Panc1 (cell line): Measurements from ENCODE around the gene CDC45. TPM values are rescaled to one million over a fixed set of nuclear protein-coding genes. Genes with fewer than 3 reads are reported as not detected.
"Not testable (repeated sequence)": the region's sequence is repeated elsewhere in the genome, so short reads cannot be mapped to it uniquely, and the experiment has no call there.

Experiments
- ATAC-seq: fragments of 200-7000 bp; cut with Tn5 transposase; 2 replicates; pipeline ENCODE4 v1.9.1; 2020; ENCODE audit warnings: mild to moderate bottlenecking, moderate library complexity
- BruUV-seq: library from RNA; stranded (reverse); fragments of 400-500 nt; replicated peaks from 2 replicates; lab custom pipeline; 2021; lab: Mats Ljungman, UMichigan
- CTCF ChIA-PET: fragments of 300-600 bp; sonication (Branson Sonifier 250); formaldehyde crosslinking; loops from one replicate; lab custom pipeline; 2022; ENCODE audit warnings: antibody characterized with exemption; lab: Charles Lee
- POLR2A ChIA-PET: fragments of 300-600 bp; sonication (Branson Sonifier 250); formaldehyde crosslinking; loops from one replicate; lab custom pipeline; 2022; ENCODE audit warnings: antibody characterized with exemption; lab: Charles Lee
- DNase-seq: peaks from one replicate; pipeline ENCODE4 v3.0.0-alpha.2; 2010; ENCODE audit warnings: low read depth, low spot score
- H3K27ac ChIP-seq: 2 replicates; pipeline ENCODE4 v1.5.1; 2011; ENCODE audit warnings: mild to moderate bottlenecking, low read length, inconsistent platforms
- H3K27me3 ChIP-seq: fragments of 200-500 bp; sonication (Bioruptor generic); 2 replicates; pipeline ENCODE4 v1.6.0; 2014; ENCODE audit warnings: low read length, inconsistent platforms; ENCODE audit not compliant: control insufficient read depth, insufficient read depth
- H3K36me3 ChIP-seq: fragments of 200-500 bp; sonication (Bioruptor generic); 2 replicates; pipeline ENCODE4 v1.5.1; 2014; ENCODE audit warnings: inconsistent platforms, mild to moderate bottlenecking, low read length, moderate library complexity; ENCODE audit not compliant: control insufficient read depth, insufficient read depth
- H3K4me1 ChIP-seq: 2 replicates; pipeline ENCODE4 v1.5.1; 2011; ENCODE audit warnings: inconsistent platforms, mild to moderate bottlenecking, low read length, moderate library complexity; ENCODE audit not compliant: control insufficient read depth, insufficient read depth
- H3K4me3 ChIP-seq, 2 experiments: 2 replicates each; pipeline ENCODE4 v1.5.1; 2011 to 2012; ENCODE audit warnings: low read depth in 2 of 2, low read length in 2 of 2, mild to moderate bottlenecking in 2 of 2, inconsistent platforms in 1 of 2, moderate library complexity in 1 of 2
- H3K9me3 ChIP-seq: fragments of 200-500 bp; sonication (Bioruptor generic); 2 replicates; pipeline ENCODE4 v1.5.1; 2014; ENCODE audit warnings: low read depth, mild to moderate bottlenecking, inconsistent platforms, low read length, moderate library complexity; ENCODE audit not compliant: control insufficient read depth, insufficient read depth
- POLR2AphosphoS5 ChIP-seq: IDR thresholded peaks from 2 replicates; pipeline ENCODE4 v1.6.1; 2012; ENCODE audit warnings: mild to moderate bottlenecking, low read depth, low read length, moderate library complexity
- SIN3A ChIP-seq: IDR thresholded peaks from 2 replicates; pipeline ENCODE4 v1.6.1; 2012; ENCODE audit warnings: low read depth, mild to moderate bottlenecking, low read length, moderate library complexity, borderline replicate concordance; ENCODE audit not compliant: insufficient read depth
- TCF7L2 ChIP-seq: IDR thresholded peaks from 2 replicates; pipeline ENCODE4 v1.6.1; 2011; ENCODE audit warnings: mild to moderate bottlenecking, low read depth, low read length, inconsistent platforms
- in situ Hi-C: cut with HindIII; loops from 2 replicates; pipeline ENCODE4 v1.10.0; 2016; ENCODE audit warnings: low sequenced_read_pairs, low pct_unique_long_range_greater_than_20kb
- intact Hi-C: fragments of 100-400 bp; cut with micrococcal nuclease; formaldehyde crosslinking; loops from one replicate; pipeline ENCODE4 v1.10.0; 2022; ENCODE audit not compliant: unreplicated experiment
- total RNA-seq: library from RNA; stranded (reverse); gene quantifications from one replicate; pipeline ENCODE4 v1.2.1, GENCODE V29; 2021; ENCODE audit not compliant: unreplicated experiment
- TF ChIP-seq, protein P1 (sequence below): fragments of 450-650 bp; IDR thresholded peaks from 2 replicates; pipeline ENCODE4 v1.5.1; 2017; ENCODE audit warnings: mild to moderate bottlenecking
- TF ChIP-seq, protein P2 (sequence below), 2 experiments: IDR thresholded peaks; 2 replicates each; pipeline ENCODE4 v1.6.1; 2011 to 2012; ENCODE audit warnings: low read depth in 2 of 2, control low read depth in 1 of 2, low read length in 1 of 2, mild to moderate bottlenecking in 1 of 2, moderate library complexity in 1 of 2; ENCODE audit not compliant: insufficient read depth in 1 of 2

Gene CDC45
- total RNA-seq, 1 experiment from 2014 or later, result 26.1 TPM

DNA sequence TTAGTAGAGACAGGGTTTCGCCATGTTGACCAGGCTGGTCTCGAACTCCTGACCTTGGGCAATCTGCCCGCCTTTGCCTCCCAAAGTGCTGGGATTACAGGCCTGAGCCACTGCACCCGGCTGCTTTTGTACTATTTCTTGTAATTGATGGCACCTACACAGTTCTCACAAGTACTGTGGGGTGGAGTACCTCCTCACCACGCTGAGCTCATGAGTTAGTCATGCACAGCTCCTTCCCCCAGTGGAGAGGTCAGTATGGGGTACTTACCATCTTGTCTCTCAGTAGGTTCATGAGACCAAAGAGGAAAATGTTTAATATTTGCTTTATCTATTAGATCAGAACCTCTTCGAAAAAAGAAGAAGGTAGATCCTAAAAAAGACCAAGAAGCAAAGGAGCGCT, 45.3 kb upstream of the CDC45 start:
- no peak for ATAC-seq
- no peak overlapping the region for H3K27ac ChIP-seq
- intact Hi-C loops (no loop called here), in situ Hi-C loops (no loop called here)
- no peaks in the 10 kb centered on the region for H3K9me3 ChIP-seq
- TF ChIP-seq TCF7L2 (no peak), POLR2AphosphoS5 (no peak), SIN3A (no peak)
- TF ChIP-seq, protein P1, sequence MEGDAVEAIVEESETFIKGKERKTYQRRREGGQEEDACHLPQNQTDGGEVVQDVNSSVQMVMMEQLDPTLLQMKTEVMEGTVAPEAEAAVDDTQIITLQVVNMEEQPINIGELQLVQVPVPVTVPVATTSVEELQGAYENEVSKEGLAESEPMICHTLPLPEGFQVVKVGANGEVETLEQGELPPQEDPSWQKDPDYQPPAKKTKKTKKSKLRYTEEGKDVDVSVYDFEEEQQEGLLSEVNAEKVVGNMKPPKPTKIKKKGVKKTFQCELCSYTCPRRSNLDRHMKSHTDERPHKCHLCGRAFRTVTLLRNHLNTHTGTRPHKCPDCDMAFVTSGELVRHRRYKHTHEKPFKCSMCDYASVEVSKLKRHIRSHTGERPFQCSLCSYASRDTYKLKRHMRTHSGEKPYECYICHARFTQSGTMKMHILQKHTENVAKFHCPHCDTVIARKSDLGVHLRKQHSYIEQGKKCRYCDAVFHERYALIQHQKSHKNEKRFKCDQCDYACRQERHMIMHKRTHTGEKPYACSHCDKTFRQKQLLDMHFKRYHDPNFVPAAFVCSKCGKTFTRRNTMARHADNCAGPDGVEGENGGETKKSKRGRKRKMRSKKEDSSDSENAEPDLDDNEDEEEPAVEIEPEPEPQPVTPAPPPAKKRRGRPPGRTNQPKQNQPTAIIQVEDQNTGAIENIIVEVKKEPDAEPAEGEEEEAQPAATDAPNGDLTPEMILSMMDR, result no peak
- TF ChIP-seq, protein P2, sequence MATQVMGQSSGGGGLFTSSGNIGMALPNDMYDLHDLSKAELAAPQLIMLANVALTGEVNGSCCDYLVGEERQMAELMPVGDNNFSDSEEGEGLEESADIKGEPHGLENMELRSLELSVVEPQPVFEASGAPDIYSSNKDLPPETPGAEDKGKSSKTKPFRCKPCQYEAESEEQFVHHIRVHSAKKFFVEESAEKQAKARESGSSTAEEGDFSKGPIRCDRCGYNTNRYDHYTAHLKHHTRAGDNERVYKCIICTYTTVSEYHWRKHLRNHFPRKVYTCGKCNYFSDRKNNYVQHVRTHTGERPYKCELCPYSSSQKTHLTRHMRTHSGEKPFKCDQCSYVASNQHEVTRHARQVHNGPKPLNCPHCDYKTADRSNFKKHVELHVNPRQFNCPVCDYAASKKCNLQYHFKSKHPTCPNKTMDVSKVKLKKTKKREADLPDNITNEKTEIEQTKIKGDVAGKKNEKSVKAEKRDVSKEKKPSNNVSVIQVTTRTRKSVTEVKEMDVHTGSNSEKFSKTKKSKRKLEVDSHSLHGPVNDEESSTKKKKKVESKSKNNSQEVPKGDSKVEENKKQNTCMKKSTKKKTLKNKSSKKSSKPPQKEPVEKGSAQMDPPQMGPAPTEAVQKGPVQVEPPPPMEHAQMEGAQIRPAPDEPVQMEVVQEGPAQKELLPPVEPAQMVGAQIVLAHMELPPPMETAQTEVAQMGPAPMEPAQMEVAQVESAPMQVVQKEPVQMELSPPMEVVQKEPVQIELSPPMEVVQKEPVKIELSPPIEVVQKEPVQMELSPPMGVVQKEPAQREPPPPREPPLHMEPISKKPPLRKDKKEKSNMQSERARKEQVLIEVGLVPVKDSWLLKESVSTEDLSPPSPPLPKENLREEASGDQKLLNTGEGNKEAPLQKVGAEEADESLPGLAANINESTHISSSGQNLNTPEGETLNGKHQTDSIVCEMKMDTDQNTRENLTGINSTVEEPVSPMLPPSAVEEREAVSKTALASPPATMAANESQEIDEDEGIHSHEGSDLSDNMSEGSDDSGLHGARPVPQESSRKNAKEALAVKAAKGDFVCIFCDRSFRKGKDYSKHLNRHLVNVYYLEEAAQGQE (IDR thresholded peaks at IDR 0.05; ENCODE audit: insufficient read depth in 1 of 2, low read depth in 2 of 2, low read length in 1 of 2), result no peak
- H3K4me3 ChIP-seq, result no peak overlapping the region
- peaks cover 6% of the 10 kb centered on the region; the same call in 1 of the 2 replicates for H3K4me1 ChIP-seq
- CTCF ChIA-PET, result interaction anchor here (0.6 kb wide), 1 partner anchor 255 kb away, joined by 3 read pairs; no protein-coding TSS in a partner anchor
- BruUV-seq, result no TSS peak
- DNase-seq, result no peak
- POLR2A ChIA-PET, result no interaction called here
- no peaks in the 10 kb centered on the region for H3K27me3 ChIP-seq
- peaks cover 4% of the 10 kb centered on the region; the same call in 1 of the 2 replicates for H3K36me3 ChIP-seq

DNA sequence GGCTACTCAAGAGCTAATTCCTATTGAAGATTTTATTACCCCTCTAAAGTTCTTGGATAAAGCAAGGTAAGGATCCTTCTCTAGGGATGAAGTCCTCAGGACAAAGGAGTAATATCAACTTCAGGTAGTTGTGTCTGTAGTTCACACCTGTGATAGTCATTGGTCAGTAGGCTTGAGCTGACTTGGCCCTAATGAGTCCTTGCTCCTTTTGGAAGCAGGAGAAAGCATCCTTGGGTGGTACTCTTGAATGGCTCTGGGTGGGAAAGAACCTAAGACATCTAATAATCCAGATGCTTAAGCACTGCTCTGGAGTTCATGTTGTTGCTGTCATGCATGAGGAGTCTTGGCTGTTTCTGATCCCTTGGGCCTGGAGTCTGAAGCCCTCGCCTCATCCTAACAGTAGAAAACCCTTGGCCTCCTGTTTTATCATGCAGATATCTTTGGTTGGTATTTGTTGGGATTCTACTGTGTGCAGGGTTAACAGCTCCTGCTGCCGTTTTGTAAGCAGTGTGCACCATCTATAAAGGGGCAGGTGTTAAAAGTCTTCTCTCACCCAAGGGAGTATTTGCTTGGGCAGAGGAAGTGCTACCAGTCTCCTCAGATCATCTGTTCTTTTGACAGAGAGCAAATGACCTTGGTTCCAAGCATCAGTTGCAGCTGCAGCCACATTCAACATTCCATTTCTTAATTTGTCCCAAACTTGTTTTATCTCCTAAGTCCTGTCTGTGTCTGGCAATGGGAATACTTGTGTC, 44.7 kb upstream of the CDC45 start:
- Histone ChIP-seq H3K9me3 (no peaks in the 10 kb centered on the region), H3K27me3 (no peaks in the 10 kb centered on the region), H3K4me3 (no peak overlapping the region), H3K4me1 (peaks cover 1% of the 10 kb centered on the region; the same call in 1 of the 2 replicates), H3K36me3 (peaks cover 4% of the 10 kb centered on the region; the same call in 1 of the 2 replicates), H3K27ac (no peak overlapping the region)
- intact Hi-C loops (no loop called here), in situ Hi-C loops (no loop called here)
- ChIA-PET POLR2A (no interaction called here), CTCF (no interaction called here)
- BruUV-seq, result no TSS peak
- no peak for TF ChIP-seq SIN3A
- no peak for TF ChIP-seq TCF7L2
- TF ChIP-seq, protein P1, result no peak
- no peak for TF ChIP-seq POLR2AphosphoS5
- TF ChIP-seq, protein P2 (IDR thresholded peaks at IDR 0.05; ENCODE audit: insufficient read depth in 1 of 2, low read depth in 2 of 2, low read length in 1 of 2), result no peak
- ATAC-seq (no peak), DNase-seq (no peak)

DNA sequence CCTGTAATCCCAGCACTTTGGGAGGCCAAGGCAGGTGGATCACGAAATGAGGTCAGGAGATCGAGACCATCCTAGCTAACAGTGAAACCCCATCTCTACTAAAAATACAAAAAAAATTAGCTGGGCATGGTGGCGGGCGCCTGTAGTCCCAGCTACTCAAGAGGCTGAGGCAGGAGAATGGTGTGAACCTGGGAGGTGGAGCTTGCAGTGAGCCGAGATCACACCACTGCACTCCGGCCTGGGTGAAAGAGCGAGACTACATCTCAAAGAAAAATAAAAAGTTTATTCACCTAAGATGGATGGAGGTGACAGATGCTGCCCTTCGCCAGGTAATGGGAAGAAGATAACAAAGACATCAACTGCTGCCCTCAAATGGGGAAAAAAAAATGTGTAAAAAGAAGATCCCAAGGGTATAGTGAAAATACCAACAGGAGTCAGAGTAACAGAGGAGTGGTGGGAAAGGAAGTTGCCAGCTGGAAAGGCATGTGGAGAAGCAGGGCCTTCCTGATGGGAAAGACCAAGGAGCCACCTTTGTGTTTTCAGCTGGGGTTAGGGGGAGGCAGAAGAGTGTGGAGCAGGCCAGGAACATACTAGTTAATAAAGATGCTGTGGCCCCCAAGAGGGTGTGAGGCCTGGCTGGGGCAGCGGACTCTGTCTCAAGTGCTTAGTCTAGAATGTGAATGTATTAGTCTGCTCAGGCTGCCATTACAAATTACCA, 43.1 kb upstream of the CDC45 start:
- H3K36me3 ChIP-seq, H3K4me3 ChIP-seq, H3K9me3 ChIP-seq, H3K27ac ChIP-seq, H3K27me3 ChIP-seq, ATAC-seq, H3K4me1 ChIP-seq, intact Hi-C loops, CTCF ChIA-PET, DNase-seq, POLR2A ChIA-PET, BruUV-seq, in situ Hi-C loops: not testable (repeated sequence)
